HG03521 (cell line): ENCODE data around the gene ECHDC1.
"Not testable (repeated sequence)": the region's sequence is repeated elsewhere in the genome, so short reads cannot be mapped to it uniquely, and the experiment has no call there.

Experiments
- ATAC-seq: cut with Tn5 transposase; IDR thresholded peaks from one replicate; pipeline ENCODE4 v1.9.1; 2021; ENCODE audit warnings: mild to moderate bottlenecking, moderate library complexity; ENCODE audit not compliant: unreplicated experiment

Gene ECHDC1, protein sequence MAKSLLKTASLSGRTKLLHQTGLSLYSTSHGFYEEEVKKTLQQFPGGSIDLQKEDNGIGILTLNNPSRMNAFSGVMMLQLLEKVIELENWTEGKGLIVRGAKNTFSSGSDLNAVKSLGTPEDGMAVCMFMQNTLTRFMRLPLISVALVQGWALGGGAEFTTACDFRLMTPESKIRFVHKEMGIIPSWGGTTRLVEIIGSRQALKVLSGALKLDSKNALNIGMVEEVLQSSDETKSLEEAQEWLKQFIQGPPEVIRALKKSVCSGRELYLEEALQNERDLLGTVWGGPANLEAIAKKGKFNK

DNA sequence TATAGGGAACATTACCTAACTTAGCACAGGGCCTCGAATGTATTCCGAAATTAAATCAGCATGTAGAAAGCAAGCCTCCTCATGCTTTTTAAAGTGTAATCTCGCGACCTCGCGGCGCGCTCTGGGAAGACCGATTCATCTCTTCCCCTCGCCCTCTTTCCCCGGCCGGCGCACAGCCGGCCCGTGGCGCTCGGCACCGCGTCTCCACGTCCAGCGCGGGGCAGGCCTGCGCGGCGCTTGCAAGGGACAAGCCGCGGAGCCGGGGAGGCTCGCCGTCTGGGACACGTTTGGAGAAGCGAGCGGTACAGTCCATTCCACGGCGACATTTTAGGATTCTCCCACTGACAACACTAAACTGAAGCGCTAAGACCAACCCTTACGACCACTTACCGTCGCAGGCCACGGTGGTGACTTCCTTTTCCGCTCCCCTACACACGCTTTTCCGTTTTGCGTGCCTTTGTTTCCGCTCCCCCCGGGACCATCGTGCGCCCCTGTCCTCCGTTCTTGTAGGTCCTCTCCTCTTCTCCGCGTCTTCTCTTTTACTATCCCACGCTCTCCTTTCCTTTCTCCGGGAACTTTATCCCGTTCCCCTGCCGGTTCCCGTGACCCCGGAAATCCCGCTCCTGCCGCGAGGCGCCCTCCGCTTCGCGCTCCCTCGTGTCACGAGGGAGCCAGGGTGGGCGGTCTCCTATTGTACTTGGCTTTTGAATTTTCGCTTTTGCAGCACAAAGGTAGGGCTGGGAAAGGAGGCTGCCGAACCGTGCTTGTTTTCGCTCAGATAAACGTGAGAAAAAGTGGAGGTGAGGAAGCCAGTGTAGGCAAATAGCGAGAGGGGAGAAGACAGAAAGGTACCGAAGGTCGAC, at the start of gene ECHDC1:
Gene ECHDC1, minus strand, starts transcription at position 664 of the 863 bp plus-strand sequence. CDS start 12,581 bp downstream, outside the sequence.
- peak; percentile 64 for ATAC-seq

DNA sequence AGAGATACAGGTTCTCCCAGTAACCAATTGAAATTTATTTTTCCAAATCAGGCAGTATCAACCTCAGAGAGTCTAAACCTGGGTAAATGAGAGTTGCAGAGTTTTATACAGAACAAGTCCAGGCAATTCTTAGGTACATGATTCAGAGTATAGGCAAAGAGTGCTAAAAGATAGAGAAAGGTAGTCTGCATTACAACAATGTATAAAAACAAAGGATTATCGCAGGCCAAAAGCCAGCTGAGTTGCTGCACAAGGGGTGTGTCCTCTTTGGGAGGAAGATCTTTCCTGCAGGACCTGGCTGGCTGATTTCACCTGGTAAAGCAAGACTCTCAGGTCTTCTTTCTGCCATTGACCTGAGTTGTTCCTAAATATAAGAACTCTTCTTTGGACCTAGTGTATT, 48.9 kb upstream of the ECHDC1 start:
- ATAC-seq = no peak

DNA sequence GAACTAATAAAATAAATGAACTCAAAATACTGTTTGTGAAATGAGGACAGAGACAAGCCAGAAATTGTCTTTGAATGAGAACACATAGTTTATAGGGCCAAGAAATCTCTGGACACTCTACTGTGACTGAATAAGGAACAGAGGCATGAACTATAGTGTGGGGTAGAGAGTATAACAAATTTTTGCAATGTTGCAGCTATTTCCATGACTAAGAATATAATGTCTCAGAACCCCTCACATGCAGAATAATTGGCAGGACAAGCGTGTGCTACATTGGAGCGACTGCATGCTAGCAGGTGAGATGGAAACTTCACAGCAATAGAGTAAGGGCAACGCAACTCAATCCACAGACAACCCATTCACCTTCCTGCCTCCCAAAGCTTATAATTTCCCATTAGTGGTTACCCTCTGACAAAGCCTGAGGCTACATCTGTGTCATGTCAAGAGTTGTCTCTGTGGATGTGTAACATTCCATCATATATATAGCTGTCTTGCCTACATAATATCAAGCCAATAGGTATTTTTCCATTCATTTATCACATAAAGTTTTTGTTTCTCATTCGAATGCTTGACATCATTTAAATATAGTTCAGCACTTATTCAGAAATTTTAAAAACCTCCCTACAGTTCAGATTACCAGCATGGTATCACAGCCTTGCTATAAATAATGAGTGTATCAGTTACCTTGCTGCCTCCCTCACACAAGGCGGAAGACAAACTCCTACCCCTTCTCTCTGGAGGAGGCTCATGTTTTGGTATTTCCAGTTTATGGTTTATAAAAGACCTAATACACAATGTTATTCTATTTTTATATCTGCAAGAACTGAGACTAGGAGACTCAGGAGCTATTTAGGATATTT, 47.9 kb upstream of the ECHDC1 start:
- no peak for ATAC-seq

DNA sequence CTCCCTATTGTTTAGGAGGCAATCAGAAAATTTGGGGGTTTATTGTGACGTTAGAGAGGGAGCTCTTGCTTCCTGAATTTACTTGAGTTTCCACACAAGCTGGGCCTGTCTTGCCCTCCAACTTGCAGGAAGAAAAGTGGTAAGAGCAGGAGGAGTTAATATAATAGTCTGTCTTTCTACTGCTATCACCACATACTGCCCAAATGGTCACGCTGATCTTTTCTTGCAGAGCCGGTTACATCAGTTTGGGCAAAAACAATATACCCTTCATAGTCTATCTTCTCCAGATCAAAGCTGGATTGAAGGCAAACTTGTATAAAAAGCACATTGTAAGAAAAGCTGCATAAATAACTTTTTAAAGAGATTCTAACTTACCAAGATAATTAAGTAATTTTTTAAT, 46.3 kb upstream of the ECHDC1 start:
- ATAC-seq = no peak

DNA sequence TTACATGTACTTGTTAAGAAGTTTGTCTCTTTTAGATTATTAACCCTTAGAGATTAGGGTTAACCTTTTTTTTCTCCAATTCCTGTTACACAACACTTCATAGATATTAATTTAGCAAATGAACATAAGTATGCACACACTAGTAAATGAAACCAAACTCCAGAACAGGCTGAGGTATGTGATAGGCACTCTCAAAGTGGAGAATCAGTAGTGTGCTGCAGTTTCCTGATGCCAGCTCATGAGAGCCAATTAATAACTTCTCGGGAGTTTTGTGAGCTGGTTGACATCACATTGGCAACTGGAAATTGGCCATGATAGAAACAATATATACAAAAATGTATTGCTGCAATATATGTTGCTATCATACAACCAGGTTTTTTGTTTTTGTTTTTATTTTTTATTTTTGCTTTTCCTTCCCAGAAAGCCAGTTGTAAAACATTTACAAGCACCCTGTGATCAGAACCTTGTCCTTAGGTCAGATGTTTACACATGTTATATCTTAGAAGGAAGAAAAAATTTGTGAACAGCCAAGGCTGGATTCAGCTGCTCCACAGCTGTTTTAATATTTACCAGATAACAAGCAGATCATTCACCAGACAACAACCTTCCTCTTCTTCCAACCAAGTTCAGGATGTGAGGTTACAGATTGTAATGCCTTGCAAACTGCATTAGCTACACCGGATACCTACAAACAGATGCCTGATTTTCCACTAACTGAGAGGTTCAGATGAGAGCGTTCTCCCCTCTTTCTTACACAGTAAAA, 42.4 kb upstream of the ECHDC1 start:
- ATAC-seq = no peak

DNA sequence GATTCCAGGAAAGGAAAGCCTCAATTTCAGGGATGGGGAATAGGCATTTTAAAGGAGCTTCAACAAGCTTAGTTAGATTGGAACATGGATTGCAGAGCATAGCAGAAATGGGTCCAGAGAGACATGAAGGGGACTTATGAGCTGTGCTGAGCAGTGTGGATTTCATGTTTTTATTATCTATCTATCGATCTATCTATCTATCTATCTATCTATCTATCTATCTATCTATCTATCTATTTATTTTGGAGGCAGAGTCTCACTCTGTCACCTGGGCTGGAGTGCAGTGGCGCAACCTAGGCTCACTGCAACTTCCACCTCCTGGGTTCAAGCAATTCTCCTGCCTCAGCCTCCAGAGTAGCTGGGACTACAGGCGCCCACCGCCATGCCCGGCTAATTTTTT, 41.4 kb upstream of the ECHDC1 start:
- ATAC-seq = not testable (repeated sequence)

DNA sequence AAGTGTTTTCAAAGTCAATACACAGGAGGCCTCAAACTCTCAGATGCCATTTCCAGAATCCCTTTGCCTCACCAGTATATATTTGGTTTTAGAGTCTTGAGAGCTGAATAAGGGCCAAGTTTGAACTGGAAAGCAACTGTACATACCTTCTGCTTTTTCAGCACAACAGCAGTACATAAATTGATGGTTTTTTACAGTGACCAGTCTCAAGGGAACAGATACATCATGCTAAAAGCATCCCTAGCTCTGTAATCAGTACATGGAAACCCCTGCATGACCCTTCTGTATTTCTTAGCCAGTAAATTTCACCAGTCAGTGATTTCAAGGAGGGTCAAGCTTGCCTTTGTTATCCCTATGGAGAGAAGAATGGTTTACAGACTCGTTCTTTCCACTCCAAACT, 40.6 kb upstream of the ECHDC1 start:
- ATAC-seq = no peak

DNA sequence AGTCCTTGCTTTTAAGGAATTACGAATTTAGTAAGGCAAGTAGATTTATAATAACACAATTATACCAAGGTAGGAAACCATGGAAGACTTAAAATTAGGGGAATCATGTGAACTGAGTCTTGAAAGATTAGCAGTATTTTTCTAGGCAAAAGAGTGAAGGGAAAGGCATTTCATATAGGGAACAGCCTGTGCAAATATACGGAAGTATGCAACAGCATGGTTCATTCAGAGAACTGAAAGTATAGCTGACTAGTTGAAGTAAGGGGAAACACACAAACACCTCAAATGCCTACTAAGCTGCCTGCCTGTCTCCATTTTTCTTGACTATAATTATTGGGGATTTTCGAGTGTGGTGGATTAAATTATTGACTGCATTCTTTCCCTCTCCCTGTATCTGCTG, 39.0 kb upstream of the ECHDC1 start:
- no peak for ATAC-seq

DNA sequence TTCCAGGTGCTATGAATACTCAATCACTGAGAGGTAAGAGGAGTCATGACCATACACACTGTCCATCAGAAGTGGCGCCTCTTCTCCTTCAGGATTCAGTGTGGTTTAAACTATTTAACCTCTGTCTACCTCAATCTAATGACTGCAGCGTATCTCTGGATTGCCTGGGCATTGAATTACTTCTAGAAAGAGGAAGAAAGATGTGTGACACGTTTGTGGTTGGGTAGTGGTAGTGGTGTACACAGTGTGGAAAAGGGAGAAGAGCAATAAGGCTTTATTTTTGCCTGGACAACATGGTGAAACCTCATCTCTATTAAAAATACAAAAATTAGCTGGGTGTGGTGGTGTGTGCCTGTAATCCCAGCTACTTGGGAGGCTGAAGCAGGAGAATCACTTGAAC, 38.0 kb upstream of the ECHDC1 start:
- no peak for ATAC-seq

DNA sequence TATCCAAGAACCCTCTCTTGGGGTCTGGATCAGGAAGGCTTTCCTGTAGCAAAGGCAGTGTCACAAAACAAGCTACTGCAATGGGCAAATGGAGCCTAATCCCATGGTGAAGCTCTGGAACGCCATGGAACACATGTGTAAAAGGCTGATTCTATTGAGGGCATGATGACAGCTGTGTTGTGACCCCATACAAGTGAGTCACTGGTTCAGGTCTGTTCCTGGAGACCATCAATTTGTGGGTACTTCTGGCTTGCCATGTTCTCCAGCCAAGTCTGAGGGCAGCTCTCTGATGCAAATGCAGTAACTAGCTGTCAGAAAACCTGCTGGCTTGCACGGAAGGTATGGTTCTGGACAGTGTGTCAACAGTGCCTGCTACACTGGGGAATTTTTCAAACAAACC, 33.3 kb upstream of the ECHDC1 start:
- ATAC-seq = no peak

DNA sequence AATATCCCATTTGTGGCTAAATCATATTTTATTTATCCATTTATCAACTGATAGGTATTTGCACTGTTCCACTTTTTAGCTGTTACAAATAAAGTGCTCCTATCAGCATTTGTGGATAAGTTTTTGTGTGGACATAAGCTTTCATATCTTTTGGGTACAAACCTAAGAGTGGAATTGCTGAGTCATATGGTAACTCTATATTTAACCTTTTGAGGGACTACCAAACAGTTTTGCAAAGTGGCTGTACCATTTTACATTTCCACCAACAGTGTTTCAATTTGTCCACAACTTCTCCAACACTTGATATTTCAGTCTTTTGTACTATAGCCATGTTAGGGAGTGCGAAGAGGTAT, 23.6 kb upstream of the ECHDC1 start:
- no peak for ATAC-seq

DNA sequence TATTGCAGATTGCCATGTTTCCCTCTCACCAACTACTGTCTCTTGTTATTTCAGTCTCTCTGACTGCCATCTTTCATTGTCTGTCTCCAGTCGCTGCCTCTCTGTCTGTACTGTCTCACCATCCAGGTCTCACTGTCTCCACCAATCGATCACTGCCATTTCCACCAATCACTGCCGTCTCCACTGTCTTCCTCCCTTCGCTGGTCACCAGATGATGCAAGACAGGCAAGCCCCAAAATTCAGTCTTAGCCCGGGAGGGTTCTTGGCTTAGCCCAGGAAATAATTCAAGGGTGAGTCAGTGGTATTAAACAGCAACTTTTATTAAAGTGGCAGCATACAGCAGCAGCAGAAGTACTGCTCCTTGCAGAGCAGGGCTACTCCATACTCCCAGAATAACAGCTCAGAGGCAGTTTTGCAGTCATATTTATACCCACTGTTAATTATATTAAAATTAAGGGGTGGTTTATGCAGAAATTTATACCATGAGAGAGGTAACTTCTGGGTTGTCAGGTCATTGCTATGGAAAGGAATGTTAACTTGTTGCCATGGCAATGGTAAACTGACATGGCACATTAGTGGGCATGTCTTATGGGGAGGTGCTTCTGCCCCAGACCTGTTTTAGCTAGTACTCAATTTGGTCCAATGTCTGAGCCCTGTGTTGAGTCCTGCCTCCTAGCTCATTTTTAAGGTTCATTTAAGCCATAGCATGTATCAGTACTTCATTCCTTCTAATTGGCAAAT, 23.0 kb upstream of the ECHDC1 start:
- no peak for ATAC-seq

DNA sequence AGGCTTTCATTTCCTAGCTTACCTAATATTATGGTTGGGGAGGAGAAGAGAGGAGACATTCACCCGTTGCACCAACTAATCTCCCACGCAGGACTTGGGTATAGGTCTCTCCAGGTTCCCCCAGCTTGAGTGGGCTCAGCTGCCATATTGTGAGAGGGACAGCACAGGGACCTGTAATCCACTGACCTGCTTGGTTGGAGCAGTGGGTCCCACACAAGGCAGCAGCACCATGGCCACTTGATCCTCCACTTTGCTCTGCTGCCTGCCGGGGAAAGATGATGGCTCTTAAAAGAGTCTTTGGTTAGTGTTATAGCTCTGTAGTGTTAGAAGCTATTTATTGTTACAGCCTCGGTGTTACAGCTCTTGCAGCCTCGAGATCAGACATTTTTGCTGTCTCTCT, 22.5 kb upstream of the ECHDC1 start:
- no peak for ATAC-seq

DNA sequence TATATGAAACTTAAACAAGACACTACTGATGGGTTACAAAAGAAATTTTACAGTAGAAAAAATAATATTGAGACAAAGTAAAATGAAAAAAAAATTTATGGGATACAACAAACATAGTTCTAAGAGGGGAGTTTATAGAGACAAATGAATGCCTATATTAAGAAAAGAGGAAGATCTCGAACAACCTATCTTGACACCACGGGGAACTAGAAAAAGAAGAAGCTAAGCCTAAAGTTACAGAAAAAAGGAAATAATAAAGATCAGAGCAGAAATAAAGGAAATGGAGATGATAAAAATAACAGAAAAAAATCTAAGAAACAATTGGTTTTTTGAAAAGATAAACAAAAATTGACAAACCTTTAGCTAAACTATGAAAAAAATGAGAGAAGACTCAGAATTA, 9.1 kb upstream of the ECHDC1 start:
- ATAC-seq = no peak

DNA sequence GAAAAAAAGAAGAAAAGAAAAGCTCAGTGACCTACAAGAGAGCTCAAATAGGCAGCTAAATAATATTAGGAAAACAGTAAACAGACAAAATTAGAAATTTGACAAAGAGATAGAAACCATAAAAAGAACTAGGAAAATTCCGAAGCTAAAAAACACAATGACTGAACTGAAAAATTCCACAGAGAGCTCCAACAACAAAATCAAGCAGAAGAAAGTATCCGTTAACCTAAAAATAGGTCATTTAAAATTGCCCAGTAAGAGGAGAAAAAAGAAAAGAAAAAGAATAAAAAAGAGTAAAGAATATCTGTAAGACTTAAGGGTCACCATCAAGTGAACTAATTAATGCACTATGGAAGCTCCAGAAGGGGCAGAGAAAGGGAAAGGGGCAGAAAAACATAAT, 6.6 kb upstream of the ECHDC1 start:
- ATAC-seq = no peak

DNA sequence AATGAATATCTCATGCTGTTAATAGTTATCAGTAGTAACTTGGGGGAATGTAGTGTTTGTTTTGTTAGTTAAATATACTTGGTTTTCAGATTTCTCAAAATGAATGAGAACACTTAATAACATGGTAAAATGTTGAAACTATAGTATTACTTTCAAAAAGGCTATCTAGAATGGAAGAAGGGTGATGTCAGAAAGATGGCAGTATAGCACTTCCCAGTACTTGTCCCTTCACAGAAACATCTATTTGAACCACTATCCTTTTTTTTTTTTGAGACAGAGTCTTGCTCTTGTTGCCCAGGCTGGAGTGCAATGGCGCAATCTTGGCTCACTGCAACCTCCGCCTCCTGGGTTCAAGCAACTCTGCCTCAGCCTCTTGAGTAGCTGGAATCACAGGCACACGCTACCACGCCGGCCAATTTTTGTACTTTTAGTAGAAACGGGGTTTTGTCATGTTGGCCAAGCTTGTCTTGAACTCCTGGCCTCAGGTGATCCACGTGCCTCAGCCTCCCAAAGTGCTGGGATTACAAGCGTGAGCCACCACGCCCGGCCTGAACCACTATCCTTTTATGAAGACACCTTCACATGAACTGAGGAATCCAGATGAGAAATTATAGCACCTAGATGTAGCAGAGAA, 4.7 kb upstream of the ECHDC1 start:
- ATAC-seq = no peak

DNA sequence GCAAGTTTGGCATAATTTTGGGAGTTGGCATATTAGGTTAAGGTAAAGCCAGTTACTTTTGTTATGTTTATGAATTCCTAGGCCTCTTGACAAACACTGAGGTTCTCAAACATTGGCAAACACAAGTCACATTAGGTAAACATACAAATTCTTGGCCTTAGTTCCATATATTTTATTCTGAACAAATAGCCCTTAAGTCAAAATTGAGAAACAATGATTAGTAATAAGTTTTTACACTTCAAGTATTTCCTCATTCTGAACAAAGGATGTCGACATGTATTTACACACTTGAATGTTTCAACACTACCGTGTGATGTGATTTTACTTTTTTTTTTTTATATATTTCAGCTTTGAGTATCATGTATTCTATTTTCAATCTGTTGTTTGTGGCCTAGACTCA, 3.8 kb upstream of the ECHDC1 start:
- ATAC-seq = no peak

DNA sequence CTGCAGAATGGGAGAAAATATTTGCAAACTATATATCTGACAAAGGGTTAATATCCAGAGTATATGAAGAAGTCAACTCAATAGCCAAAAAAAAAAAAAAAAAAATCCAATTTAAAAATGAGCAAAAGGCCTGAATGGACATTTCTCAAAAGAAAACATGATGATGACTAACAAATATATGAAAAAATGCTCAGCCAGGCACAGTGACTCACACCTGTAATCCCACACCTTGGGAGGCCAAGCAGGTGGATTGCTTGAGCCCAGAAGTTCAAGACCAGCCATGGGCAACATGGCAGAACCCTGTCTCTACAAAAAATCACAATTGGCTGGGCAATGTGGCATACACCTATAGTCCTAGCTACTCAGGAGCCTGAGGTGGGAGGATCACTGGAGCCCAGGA, 2.1 kb upstream of the ECHDC1 start:
- ATAC-seq = no peak

DNA sequence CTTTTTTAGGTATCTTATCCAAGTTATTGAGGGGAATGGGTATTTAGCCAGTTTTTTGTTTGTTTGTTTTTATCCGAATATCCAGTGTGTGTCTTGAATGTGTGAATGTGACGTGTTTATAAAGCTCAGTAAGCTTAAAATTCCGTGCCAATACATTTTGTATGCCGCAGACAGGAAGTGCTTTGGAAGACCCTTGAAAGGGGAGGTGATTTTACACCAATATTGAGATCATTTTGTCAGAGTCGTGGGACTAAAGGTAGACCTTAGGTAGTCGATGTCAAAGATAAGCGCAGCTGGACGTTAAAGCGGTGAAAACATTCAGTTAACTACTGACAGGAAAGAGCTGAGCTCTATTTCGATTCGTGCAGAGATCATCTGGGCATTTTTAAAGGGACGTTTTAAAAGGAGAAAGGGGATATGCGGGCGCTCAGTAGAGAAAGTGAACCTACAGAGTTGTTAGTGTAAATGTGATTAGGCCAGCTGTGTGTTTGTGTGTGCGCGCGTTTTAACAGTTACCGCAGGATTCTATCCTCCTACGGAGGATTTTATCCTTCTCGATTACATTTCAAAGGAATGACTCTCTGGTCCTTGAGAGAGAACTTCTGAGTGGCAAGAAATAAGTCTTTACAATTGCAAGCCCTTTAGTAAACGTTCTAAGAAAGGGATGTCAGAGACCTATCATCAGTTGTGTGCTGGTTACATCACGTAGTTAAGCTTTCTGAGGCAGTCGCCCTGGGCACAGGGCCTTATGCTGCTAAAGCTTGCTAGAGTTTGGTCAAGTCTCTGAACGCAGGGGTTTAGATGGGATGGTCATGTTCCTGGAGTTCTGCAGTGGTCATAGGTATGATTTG, 625 bp upstream of the ECHDC1 start:
- no peak for ATAC-seq
